ENCODE results near the gene E2F1. TPM values are rescaled to one million over a fixed set of nuclear protein-coding genes. Genes with fewer than 3 reads are reported as not detected.

Gene E2F1
- total and polyA plus RNA-seq, 4 donors = 4.2 to 10.9 (median 8.5) TPM

DNA sequence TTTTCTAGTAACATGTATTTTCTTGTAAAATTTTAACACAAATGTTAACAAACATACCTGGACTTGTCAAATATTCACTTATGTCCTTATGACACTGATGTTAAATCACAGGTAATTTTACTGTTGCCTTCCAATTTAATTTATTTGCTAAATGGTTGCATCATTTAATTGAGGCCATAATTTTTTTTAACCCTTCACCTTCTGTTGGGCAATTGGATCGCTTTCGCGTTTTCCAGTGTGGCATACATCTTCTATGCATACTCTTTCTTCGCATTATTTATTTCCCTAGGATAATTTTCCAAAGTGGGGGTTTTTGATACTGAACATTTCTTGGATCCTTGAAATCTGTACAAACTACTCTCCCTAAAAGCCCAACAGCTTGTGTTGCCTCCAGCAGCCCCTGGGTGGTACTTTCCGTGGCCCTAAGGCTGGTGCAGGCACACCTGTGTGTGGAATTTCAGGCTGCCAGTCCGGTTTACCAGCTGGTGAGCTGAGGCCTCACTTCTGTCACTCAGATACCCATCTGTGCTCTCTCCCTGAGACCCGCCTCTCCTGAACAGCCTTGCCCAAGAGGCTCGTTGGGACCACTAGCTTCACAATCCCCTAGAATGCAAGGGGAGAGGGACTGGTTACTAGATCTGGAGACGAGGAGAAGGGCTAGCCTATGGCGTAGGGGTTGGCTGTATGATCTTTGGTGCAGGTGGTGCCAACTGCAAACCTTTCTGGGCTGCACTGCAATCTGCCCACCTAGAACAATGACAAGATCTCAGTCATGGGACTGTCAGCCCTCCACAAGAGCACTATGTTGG, 35.2 kb downstream of the E2F1 start:
- Histone ChIP-seq H3K9me3 (ENCODE audit: control insufficient read depth in 4 of 4, insufficient read depth in 3 of 4, low read length in 3 of 4) (no peaks in the 10 kb centered on the region), H3K9ac (ENCODE audit: insufficient read depth in 1 of 2, low read length in 2 of 2) (no peak overlapping the region), H3K27ac (ENCODE audit: low read depth in 1 of 2, low read length in 1 of 2) (no peak overlapping the region), H3K4me1 (ENCODE audit: control insufficient read depth in 5 of 5, insufficient read depth in 5 of 5, low read length in 5 of 5) (peaks cover 0 to 32% (median 7%) of the 10 kb centered on the region in 5 donors), H3K36me3 (ENCODE audit: control insufficient read depth in 4 of 4, insufficient read depth in 4 of 4, low read length in 4 of 4) (peaks cover 0 to 14% (median 6%) of the 10 kb centered on the region in 4 donors), H3K4me3 (no peak overlapping the region), H3K27me3 (ENCODE audit: control insufficient read depth in 3 of 3, insufficient read depth in 3 of 3, low read length in 2 of 3) (no peaks in the 10 kb centered on the region)
- ATAC-seq (ENCODE audit: insufficient read depth, low FRiP score) = no peak
- 81 to 84% methylated on average over 10 of the region's 10 CpGs for WGBS, 2 donors
- TF ChIP-seq, protein P1, sequence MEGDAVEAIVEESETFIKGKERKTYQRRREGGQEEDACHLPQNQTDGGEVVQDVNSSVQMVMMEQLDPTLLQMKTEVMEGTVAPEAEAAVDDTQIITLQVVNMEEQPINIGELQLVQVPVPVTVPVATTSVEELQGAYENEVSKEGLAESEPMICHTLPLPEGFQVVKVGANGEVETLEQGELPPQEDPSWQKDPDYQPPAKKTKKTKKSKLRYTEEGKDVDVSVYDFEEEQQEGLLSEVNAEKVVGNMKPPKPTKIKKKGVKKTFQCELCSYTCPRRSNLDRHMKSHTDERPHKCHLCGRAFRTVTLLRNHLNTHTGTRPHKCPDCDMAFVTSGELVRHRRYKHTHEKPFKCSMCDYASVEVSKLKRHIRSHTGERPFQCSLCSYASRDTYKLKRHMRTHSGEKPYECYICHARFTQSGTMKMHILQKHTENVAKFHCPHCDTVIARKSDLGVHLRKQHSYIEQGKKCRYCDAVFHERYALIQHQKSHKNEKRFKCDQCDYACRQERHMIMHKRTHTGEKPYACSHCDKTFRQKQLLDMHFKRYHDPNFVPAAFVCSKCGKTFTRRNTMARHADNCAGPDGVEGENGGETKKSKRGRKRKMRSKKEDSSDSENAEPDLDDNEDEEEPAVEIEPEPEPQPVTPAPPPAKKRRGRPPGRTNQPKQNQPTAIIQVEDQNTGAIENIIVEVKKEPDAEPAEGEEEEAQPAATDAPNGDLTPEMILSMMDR (IDR thresholded peaks at IDR 0.05; ENCODE audit: control extremely low read depth, extremely low read depth) = no peak
- peak; percentile 22 to 54 (median 45) for DNase-seq

GRCh38 chr20:33650111-33650752, 36.0 kb downstream of the E2F1 start:
- no peak overlapping the region for H3K9ac ChIP-seq (ENCODE audit: insufficient read depth in 1 of 2, low read length in 2 of 2)
- H3K36me3 ChIP-seq (ENCODE audit: control insufficient read depth in 4 of 4, insufficient read depth in 4 of 4, low read length in 4 of 4) = peaks cover 0 to 20% (median 10%) of the 10 kb centered on the region in 4 donors
- no peaks in the 10 kb centered on the region for H3K27me3 ChIP-seq (ENCODE audit: control insufficient read depth in 3 of 3, insufficient read depth in 3 of 3, low read length in 2 of 3)
- TF ChIP-seq, protein P1 (IDR thresholded peaks at IDR 0.05; ENCODE audit: control extremely low read depth, extremely low read depth) = no peak
- peaks cover 0 to 32% (median 7%) of the 10 kb centered on the region in 5 donors for H3K4me1 ChIP-seq (ENCODE audit: control insufficient read depth in 5 of 5, insufficient read depth in 5 of 5, low read length in 5 of 5)
- no peaks in the 10 kb centered on the region for H3K9me3 ChIP-seq (ENCODE audit: control insufficient read depth in 4 of 4, insufficient read depth in 3 of 4, low read length in 3 of 4)
- H3K4me3 ChIP-seq = no peak overlapping the region
- ATAC-seq (ENCODE audit: insufficient read depth, low FRiP score) (no peak), DNase-seq (no peak)
- WGBS, 2 donors = 88 to 93% methylated on average over 11 of the region's 11 CpGs
- H3K27ac ChIP-seq (ENCODE audit: low read depth in 1 of 2, low read length in 1 of 2) = no peak overlapping the region

- WGBS, 2 donors = 65 to 79% methylated on average over 19 of the region's 19 CpGs
- Histone ChIP-seq H3K4me1 (ENCODE audit: control insufficient read depth in 5 of 5, insufficient read depth in 5 of 5, low read length in 5 of 5) (peaks cover 0 to 28% (median 6%) of the 10 kb centered on the region in 5 donors), H3K27me3 (ENCODE audit: control insufficient read depth in 3 of 3, insufficient read depth in 3 of 3, low read length in 2 of 3) (no peaks in the 10 kb centered on the region), H3K9me3 (ENCODE audit: control insufficient read depth in 4 of 4, insufficient read depth in 3 of 4, low read length in 3 of 4) (no peaks in the 10 kb centered on the region), H3K27ac (ENCODE audit: low read depth in 1 of 2, low read length in 1 of 2) (peak overlapping the region in 1 of 2 donors; percentile 2), H3K9ac (ENCODE audit: insufficient read depth in 1 of 2, low read length in 2 of 2) (no peak overlapping the region), H3K36me3 (ENCODE audit: control insufficient read depth in 4 of 4, insufficient read depth in 4 of 4, low read length in 4 of 4) (peaks cover 0 to 27% (median 18%) of the 10 kb centered on the region in 4 donors), H3K4me3 (no peak overlapping the region)
- ATAC-seq (ENCODE audit: insufficient read depth, low FRiP score) = no peak
- TF ChIP-seq, protein P1 (IDR thresholded peaks at IDR 0.05; ENCODE audit: control extremely low read depth, extremely low read depth) = no peak
- peak; percentile 53 to 71 (median 68) for DNase-seq
Observed at GRCh38 chr20:33649201-33649681, 36.9 kb downstream of the E2F1 start.

Measured in lung (tissue), 12 donors.